HG03039 (cell line): Measurements from ENCODE around the gene SIN3A.

Experiments
- ATAC-seq: cut with Tn5 transposase; IDR thresholded peaks from one replicate; pipeline ENCODE4 v1.9.1; 2021; ENCODE audit warnings: mild to moderate bottlenecking, moderate library complexity; ENCODE audit not compliant: unreplicated experiment

The SIN3A gene

DNA sequence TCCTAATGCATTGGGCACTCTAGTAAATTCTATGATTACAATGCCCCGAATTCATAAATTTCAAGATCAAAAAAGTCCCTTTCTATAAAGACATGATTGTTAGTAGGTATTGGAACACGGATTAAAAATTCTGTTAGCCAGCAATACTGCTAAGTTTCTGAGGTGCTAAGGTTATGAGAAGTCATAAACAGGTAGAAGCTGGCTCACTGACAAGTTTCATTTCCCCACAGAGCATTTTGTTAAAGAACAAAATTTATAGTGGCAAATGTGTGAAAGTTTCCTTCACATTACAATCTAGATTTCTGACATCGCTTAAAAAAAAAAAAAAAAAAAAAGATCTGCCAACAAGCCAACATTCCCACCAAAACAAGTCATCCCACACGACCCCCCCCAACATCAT is 70.7 kb downstream of the SIN3A start:
- ATAC-seq = no peak

GRCh38 chr15:75371901-75372688 is 79.4 kb downstream of the SIN3A start:
- ATAC-seq = no peak

- ATAC-seq = no peak
Observed at GRCh38 chr15:75371486-75371885, 80.0 kb downstream of the SIN3A start.

- no peak for ATAC-seq
Observed at GRCh38 chr15:75369897-75370581, 81.5 kb downstream of the SIN3A start.

- ATAC-seq = peak; percentile 3
Observed at GRCh38 chr15:75368689-75369239, 82.7 kb downstream of the SIN3A start.

DNA sequence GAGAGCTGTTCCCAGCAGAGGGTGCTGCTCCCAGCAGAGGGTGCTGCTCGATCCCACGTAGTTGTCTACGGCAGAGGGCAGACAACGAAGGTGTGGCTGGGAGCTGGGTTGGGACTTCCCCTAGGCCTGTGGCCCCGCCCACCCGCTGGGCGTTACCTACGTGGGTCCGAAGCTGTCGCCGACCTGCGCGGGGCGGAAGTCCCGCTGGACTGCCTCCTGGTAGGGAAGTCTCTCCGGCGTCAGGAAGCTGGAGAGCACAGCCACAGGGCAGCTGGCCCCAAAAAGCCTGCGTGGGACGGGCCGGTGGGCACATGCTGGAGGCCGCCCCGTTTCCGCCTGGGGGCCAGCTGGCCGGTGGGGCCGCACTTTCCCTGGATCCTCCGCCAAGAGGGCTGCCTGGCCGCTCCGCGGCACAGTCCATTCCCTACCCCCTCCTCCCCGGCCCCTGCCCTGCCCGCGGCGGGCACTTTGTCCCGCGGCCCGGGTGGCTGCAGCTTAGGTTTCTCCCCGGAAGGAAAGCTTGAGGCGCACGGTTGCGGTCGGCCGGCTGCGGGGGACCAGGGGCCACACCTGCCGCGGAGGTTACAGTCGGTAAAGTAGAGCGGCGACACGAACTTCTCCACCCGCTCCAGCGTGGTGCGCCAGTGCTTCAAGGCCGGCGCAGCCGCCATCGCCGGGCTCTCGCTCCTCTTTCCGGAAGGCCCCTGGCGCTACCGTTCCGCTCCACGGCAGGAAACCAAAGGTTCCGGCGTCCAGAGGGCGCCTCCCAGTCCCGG is 83.4 kb downstream of the SIN3A start, which contains the start of gene MAN2C1:
Gene MAN2C1, minus strand, starts transcription at position 695 of the 776 bp plus-strand sequence. Its CDS starts 24 bp downstream, at position 671.
- ATAC-seq = peak; percentile 81

DNA sequence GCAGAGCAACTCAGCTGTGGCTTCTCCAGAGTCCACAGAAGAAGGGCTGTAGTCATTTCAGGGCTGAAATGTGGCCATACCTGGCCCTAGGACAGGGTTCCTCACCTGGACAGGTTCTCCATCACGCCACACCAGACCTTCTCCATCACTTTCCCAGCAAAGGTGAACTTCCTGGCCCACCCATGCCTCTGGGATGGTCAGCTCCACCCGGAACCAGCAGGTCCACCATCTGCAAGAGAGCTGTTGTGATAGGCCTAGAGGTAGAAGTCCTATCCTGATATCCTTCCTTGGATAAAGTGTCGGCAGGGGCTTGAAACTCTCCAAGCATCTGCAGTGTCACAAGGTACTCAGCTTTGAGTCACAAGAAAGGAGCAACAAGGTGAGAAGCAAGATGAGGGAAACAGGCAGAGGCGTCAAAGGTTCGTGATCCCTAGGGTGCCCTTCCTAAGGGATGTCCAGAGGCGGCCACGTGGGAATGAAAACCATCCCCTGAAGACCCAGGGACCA is 84.0 kb downstream of the SIN3A start:
- ATAC-seq = no peak

- no peak for ATAC-seq
Observed at GRCh38 chr15:75367006-75367405, 84.5 kb downstream of the SIN3A start.

GRCh38 chr15:75366163-75366562 is 85.3 kb downstream of the SIN3A start:
- no peak for ATAC-seq

DNA sequence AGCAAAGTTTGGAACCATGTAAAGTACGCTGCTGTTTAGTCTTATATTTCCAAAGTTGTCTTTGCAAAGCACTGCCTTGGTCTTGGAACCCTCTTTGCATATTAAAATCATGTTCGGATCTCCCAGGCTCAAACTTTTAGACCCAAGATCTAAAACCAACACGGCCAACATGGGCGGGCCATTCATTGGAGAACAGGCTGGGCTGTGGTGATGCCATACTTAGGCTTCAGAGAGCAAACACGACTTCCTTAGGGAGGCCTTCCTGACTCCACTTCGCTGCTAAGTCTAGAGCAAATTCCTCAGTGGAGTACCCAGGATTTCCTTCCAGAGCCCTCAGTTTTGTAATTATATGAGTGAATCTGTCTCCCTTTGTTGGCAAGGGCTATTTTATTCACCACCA is 86.6 kb downstream of the SIN3A start:
- no peak for ATAC-seq

DNA sequence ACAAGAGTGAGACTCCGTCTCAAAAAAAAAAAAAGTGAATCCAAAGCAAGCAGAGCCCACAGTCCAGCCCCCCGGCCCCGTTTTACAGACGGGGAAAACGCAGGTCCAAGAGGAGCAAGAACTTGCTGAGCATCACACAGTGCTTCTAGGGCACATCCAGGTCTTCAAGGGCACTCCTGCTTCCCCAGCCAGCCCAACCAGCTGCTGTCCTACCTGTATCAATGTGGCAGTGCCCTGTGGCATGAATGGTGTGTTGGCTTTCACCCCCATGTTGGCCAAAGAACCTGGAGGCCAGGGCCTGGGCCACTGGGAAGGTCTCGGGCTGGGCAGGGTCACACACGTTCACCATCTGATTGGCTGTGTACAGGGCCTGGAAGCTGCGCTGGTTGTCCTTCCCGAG is 87.7 kb downstream of the SIN3A start:
- ATAC-seq = no peak

DNA sequence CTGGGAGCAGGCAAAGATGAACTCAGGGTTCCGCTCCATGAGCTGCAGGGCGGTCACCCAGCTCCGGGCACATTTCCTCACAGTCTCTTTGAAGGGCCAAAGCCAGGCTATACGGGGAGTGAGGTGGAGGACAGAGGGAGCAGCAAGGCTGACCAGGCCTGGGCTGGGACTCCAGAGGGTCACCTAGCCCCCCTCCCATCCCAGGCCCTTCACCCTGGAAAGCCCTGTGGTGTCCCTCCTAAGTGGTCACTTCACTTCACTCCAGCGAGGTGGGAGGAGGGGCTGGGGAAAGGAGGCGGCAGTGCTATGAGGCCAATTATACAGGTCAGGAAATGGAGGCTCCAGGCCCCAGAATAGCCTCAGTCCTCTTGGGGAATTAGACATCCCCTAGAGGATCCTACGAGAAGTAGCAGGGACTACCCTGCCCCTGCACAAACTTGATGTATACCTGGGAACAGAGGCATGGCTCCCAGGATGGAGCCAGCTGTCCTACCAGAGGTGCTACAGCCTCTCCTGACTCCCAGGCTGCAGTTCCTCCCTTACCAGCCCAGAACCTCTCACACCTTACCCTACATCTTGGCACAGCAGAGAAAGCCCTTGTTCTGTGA is 88.7 kb downstream of the SIN3A start:
- ATAC-seq = no peak

GRCh38 chr15:75361989-75362641 is 89.4 kb downstream of the SIN3A start:
- no peak for ATAC-seq

GRCh38 chr15:75361361-75361988 is 90.0 kb downstream of the SIN3A start:
- no peak for ATAC-seq

GRCh38 chr15:75360856-75361255 is 90.6 kb downstream of the SIN3A start:
- ATAC-seq = no peak

GRCh38 chr15:75360391-75360790 is 91.1 kb downstream of the SIN3A start:
- no peak for ATAC-seq

- no peak for ATAC-seq
Observed at GRCh38 chr15:75359537-75360250, 91.8 kb downstream of the SIN3A start.

GRCh38 chr15:75358771-75359536 is 92.5 kb downstream of the SIN3A start:
- no peak for ATAC-seq
